ENCODE data around the gene RBMS1.

RBMS1 gene

GRCh38 chr2:160363055-160363454 lies 130.6 kb downstream of the RBMS1 start:
- DNase-seq (ENCODE audit: low read depth in 2 of 2): no peak

- no peak for DNase-seq (ENCODE audit: low read depth in 2 of 2)
Observed at GRCh38 chr2:160362541-160362940, 131.1 kb downstream of the RBMS1 start.

- DNase-seq (ENCODE audit: low read depth in 2 of 2): no peak
Observed at GRCh38 chr2:160362018-160362417, 131.6 kb downstream of the RBMS1 start.

GRCh38 chr2:160360089-160360757 lies 133.4 kb downstream of the RBMS1 start:
- no peak for DNase-seq (ENCODE audit: low read depth in 2 of 2)

- DNase-seq (ENCODE audit: low read depth in 2 of 2): no peak
Observed at GRCh38 chr2:160358046-160358445, 135.6 kb downstream of the RBMS1 start.

- no peak for DNase-seq (ENCODE audit: low read depth in 2 of 2)
Observed at GRCh38 chr2:160356485-160356884, 137.1 kb downstream of the RBMS1 start.

GRCh38 chr2:160355080-160355479 lies 138.5 kb downstream of the RBMS1 start:
- DNase-seq (ENCODE audit: low read depth in 2 of 2): no peak

GRCh38 chr2:160354677-160355076 lies 138.9 kb downstream of the RBMS1 start:
- no peak for DNase-seq (ENCODE audit: low read depth in 2 of 2)

GRCh38 chr2:160353813-160354212 lies 139.8 kb downstream of the RBMS1 start:
- DNase-seq (ENCODE audit: low read depth in 2 of 2): no peak

GRCh38 chr2:160353166-160353565 lies 140.4 kb downstream of the RBMS1 start:
- no peak for DNase-seq (ENCODE audit: low read depth in 2 of 2)

GRCh38 chr2:160352500-160352899 lies 141.1 kb downstream of the RBMS1 start:
- DNase-seq (ENCODE audit: low read depth in 2 of 2): no peak

- DNase-seq (ENCODE audit: low read depth in 2 of 2): no peak
Observed at GRCh38 chr2:160351956-160352355, 141.7 kb downstream of the RBMS1 start.

- no peak for DNase-seq (ENCODE audit: low read depth in 2 of 2)
Observed at GRCh38 chr2:160349306-160349705, 144.3 kb downstream of the RBMS1 start.

GRCh38 chr2:160347269-160347863 lies 146.2 kb downstream of the RBMS1 start:
- DNase-seq (ENCODE audit: low read depth in 2 of 2): no peak

- DNase-seq (ENCODE audit: low read depth in 2 of 2): no peak
Observed at GRCh38 chr2:160345071-160345764, 148.4 kb downstream of the RBMS1 start.

- no peak for DNase-seq (ENCODE audit: low read depth in 2 of 2)
Observed at GRCh38 chr2:160343404-160343803, 150.2 kb downstream of the RBMS1 start.

GRCh38 chr2:160339726-160340125 lies 153.9 kb downstream of the RBMS1 start:
- no peak for DNase-seq (ENCODE audit: low read depth in 2 of 2)

- no peak for DNase-seq (ENCODE audit: low read depth in 2 of 2)
Observed at GRCh38 chr2:160338901-160339685, 154.5 kb downstream of the RBMS1 start.

GRCh38 chr2:160337728-160338127 lies 155.9 kb downstream of the RBMS1 start:
- DNase-seq (ENCODE audit: low read depth in 2 of 2): no peak

GRCh38 chr2:160336635-160337034 lies 157.0 kb downstream of the RBMS1 start:
- DNase-seq (ENCODE audit: low read depth in 2 of 2): no peak

GRCh38 chr2:160336105-160336504 lies 157.5 kb downstream of the RBMS1 start:
- DNase-seq (ENCODE audit: low read depth in 2 of 2): no peak

- no peak for DNase-seq (ENCODE audit: low read depth in 2 of 2)
Observed at GRCh38 chr2:160335441-160335840, 158.2 kb downstream of the RBMS1 start.
